ENCODE measurements around the gene VSNL1. TPM values are rescaled to one million over a fixed set of nuclear protein-coding genes. Genes with fewer than 3 reads are reported as not detected.

VSNL1 gene
- total and polyA plus RNA-seq, 10 of the 15 experiments (the other 5 are each of a cell fraction or from before 2014, with no cell fraction given): 0.04 to 0.30 (median 0.12) TPM; not detected in 4

GRCh38 chr2:17497718-17498117 is 42.8 kb upstream of the VSNL1 start:
- no peak overlapping the region for H3K4me3 ChIP-seq
- no peaks in the 10 kb centered on the region for H3K27me3 ChIP-seq (replicated peaks in 1 of 2; ENCODE audit: control insufficient read depth in 2 of 2, insufficient read depth in 2 of 2, low read length in 1 of 2)
- FAIRE-seq (no peak), ATAC-seq (no peak), DNase-seq (ENCODE audit: low read depth, low spot score) (no peak)
- no peak overlapping the region for H2AFZ ChIP-seq (ENCODE audit: control insufficient read depth, low read depth, low read length)
- no peaks in the 10 kb centered on the region for H3K4me1 ChIP-seq (ENCODE audit: control insufficient read depth, insufficient read depth, low read length)
- in situ Hi-C loops (cut with MboI): no loop called here
- intact Hi-C loops (cut with micrococcal nuclease; ENCODE audit: unreplicated experiment): no loop called here
- no peaks in the 10 kb centered on the region for H3K79me2 ChIP-seq (ENCODE audit: control insufficient read depth, insufficient read depth, low read length)
- WGBS (ENCODE audit: insufficient coverage, insufficient replicate concordance, low lambda C conversion rate, missing lambda C conversion rate): 0% methylated on average over 1 of the region's 1 CpG
- ChIA-PET SMC1A (ENCODE audit: uncharacterized antibody, unreplicated experiment) (interaction anchor here (1.2 kb wide), 1 partner anchor 12 kb away, joined by 7 read pairs; no protein-coding TSS in a partner anchor), RAD21 (ENCODE audit: unreplicated experiment) (no interaction called here), POLR2A (no interaction called here), CTCF (interaction anchor here (0.9 kb wide), 1 partner anchor 173 kb away, joined by 3 read pairs; no protein-coding TSS in a partner anchor)
- H3K27ac ChIP-seq (ENCODE audit: control insufficient read depth, insufficient read depth): no peak overlapping the region
- H4K20me1 ChIP-seq (ENCODE audit: control insufficient read depth, insufficient read depth): no peaks in the 10 kb centered on the region
- no peaks in the 10 kb centered on the region for H3K9me3 ChIP-seq (replicated peaks; ENCODE audit: control insufficient read depth, insufficient read depth, low read length)
- H3K36me3 ChIP-seq (ENCODE audit: control insufficient read depth in 2 of 2, insufficient read depth in 2 of 2, low read length in 1 of 2): no peaks in the 10 kb centered on the region
- no peak overlapping the region for H3K9ac ChIP-seq (ENCODE audit: control insufficient read depth, insufficient read depth, low read length)
- no peak overlapping the region for H3K4me2 ChIP-seq (ENCODE audit: control insufficient read depth, insufficient read depth)
- BruUV-seq (replicated peaks): no TSS peak
- TF ChIP-seq FOXK2 (IDR thresholded peaks at IDR 0.05) (no peak), ZBTB40 (IDR thresholded peaks at IDR 0.05; ENCODE audit: borderline replicate concordance) (no peak), SIX5 (IDR thresholded peaks at IDR 0.05; ENCODE audit: low read depth, low read length, severe bottlenecking) (no peak), ZNF274 (IDR thresholded peaks at IDR 0.05; ENCODE audit: insufficient read depth, insufficient read length) (no peak), HDAC2 (IDR thresholded peaks at IDR 0.05) (no peak), MYC (IDR thresholded peaks at IDR 0.05; ENCODE audit: insufficient read depth, insufficient read length, insufficient replicate concordance, low read length, severe bottlenecking) (no peak), NFXL1 (IDR thresholded peaks at IDR 0.05; ENCODE audit: borderline replicate concordance) (no peak), NFIC (IDR thresholded peaks at IDR 0.05; ENCODE audit: low read depth, low read length) (no peak), MTA2 (IDR thresholded peaks at IDR 0.05; ENCODE audit: low read depth) (no peak)
- TF ChIP-seq, protein P1, sequence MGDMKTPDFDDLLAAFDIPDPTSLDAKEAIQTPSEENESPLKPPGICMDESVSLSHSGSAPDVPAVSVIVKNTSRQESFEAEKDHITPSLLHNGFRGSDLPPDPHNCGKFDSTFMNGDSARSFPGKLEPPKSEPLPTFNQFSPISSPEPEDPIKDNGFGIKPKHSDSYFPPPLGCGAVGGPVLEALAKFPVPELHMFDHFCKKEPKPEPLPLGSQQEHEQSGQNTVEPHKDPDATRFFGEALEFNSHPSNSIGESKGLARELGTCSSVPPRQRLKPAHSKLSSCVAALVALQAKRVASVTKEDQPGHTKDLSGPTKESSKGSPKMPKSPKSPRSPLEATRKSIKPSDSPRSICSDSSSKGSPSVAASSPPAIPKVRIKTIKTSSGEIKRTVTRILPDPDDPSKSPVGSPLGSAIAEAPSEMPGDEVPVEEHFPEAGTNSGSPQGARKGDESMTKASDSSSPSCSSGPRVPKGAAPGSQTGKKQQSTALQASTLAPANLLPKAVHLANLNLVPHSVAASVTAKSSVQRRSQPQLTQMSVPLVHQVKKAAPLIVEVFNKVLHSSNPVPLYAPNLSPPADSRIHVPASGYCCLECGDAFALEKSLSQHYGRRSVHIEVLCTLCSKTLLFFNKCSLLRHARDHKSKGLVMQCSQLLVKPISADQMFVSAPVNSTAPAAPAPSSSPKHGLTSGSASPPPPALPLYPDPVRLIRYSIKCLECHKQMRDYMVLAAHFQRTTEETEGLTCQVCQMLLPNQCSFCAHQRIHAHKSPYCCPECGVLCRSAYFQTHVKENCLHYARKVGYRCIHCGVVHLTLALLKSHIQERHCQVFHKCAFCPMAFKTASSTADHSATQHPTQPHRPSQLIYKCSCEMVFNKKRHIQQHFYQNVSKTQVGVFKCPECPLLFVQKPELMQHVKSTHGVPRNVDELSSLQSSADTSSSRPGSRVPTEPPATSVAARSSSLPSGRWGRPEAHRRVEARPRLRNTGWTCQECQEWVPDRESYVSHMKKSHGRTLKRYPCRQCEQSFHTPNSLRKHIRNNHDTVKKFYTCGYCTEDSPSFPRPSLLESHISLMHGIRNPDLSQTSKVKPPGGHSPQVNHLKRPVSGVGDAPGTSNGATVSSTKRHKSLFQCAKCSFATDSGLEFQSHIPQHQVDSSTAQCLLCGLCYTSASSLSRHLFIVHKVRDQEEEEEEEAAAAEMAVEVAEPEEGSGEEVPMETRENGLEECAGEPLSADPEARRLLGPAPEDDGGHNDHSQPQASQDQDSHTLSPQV (IDR thresholded peaks at IDR 0.05): no peak
- TF ChIP-seq, protein P2, sequence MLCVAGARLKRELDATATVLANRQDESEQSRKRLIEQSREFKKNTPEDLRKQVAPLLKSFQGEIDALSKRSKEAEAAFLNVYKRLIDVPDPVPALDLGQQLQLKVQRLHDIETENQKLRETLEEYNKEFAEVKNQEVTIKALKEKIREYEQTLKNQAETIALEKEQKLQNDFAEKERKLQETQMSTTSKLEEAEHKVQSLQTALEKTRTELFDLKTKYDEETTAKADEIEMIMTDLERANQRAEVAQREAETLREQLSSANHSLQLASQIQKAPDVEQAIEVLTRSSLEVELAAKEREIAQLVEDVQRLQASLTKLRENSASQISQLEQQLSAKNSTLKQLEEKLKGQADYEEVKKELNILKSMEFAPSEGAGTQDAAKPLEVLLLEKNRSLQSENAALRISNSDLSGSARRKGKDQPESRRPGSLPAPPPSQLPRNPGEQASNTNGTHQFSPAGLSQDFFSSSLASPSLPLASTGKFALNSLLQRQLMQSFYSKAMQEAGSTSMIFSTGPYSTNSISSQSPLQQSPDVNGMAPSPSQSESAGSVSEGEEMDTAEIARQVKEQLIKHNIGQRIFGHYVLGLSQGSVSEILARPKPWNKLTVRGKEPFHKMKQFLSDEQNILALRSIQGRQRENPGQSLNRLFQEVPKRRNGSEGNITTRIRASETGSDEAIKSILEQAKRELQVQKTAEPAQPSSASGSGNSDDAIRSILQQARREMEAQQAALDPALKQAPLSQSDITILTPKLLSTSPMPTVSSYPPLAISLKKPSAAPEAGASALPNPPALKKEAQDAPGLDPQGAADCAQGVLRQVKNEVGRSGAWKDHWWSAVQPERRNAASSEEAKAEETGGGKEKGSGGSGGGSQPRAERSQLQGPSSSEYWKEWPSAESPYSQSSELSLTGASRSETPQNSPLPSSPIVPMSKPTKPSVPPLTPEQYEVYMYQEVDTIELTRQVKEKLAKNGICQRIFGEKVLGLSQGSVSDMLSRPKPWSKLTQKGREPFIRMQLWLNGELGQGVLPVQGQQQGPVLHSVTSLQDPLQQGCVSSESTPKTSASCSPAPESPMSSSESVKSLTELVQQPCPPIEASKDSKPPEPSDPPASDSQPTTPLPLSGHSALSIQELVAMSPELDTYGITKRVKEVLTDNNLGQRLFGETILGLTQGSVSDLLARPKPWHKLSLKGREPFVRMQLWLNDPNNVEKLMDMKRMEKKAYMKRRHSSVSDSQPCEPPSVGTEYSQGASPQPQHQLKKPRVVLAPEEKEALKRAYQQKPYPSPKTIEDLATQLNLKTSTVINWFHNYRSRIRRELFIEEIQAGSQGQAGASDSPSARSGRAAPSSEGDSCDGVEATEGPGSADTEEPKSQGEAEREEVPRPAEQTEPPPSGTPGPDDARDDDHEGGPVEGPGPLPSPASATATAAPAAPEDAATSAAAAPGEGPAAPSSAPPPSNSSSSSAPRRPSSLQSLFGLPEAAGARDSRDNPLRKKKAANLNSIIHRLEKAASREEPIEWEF (IDR thresholded peaks at IDR 0.05; ENCODE audit: insufficient replicate concordance, low read depth, low read length): no peak

Measured in GM12878 (cell line).